DMS79 (cell line): ENCODE data around the gene GYPB.
"Not testable (repeated sequence)": the region's sequence is repeated elsewhere in the genome, so short reads cannot be mapped to it uniquely, and the experiment has no call there.

ENCODE experiments used
- DNase-seq: peaks from one replicate; lab custom pipeline; 2025; lab: John Stamatoyannopoulos, UW

GYPB gene

GRCh38 chr4:144019277-144019676 lies at the start of gene GYPB:
Gene GYPB, minus strand, starts transcription at chr4:144019380. Its CDS starts 93 bp downstream, at chr4:144019287.
- not testable (repeated sequence) for DNase-seq

- not testable (repeated sequence) for DNase-seq
Observed at GRCh38 chr4:144061556-144061955, 42.4 kb upstream of the GYPB start.

GRCh38 chr4:144060234-144060859 lies 41.2 kb upstream of the GYPB start:
- DNase-seq = not testable (repeated sequence)

GRCh38 chr4:144056800-144057199 lies 37.6 kb upstream of the GYPB start:
- DNase-seq = no peak

DNA sequence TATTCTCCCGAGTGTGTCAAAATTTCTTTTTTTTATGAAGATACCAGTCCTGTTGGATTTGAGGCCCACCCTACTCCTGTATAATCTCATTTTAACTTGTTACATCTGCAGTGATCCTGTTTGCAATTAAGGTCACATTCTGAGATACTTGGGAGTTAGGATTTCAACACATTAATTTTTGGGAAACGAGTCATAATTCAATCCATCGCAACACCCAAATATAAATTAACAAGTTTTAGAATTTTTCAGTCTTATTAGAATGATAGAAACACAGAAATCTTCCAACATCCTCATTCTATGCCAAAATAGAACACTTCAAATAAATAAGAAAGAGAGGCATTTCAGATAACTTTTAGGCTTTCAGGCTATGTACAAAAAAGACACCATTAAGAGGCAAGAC lies 36.2 kb upstream of the GYPB start:
- not testable (repeated sequence) for DNase-seq

DNA sequence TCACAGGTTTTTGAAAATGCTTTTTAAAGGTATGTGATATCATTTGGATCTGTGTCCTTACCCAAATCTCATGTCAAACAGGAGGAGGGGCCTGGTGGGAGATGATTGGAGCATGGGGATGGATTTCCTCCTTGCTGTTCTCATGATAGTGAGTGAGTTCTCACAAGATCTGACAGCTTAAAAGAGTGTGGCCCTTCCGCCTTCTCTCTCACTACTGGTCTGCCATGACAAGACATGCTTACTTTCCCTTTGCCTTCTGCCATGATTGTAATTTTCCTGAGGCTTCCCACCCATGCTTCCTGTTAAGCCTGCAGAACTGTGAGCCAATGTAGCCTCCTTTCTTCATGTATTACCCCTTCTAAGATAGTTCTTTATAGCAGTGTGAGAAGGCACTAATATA lies 32.3 kb upstream of the GYPB start:
- DNase-seq = not testable (repeated sequence)

- not testable (repeated sequence) for DNase-seq
Observed at GRCh38 chr4:144050631-144051030, 31.5 kb upstream of the GYPB start.

- DNase-seq = not testable (repeated sequence)
Observed at GRCh38 chr4:144049495-144050424, 30.6 kb upstream of the GYPB start.

- DNase-seq = not testable (repeated sequence)
Observed at GRCh38 chr4:144044936-144045335, 25.8 kb upstream of the GYPB start.

DNA sequence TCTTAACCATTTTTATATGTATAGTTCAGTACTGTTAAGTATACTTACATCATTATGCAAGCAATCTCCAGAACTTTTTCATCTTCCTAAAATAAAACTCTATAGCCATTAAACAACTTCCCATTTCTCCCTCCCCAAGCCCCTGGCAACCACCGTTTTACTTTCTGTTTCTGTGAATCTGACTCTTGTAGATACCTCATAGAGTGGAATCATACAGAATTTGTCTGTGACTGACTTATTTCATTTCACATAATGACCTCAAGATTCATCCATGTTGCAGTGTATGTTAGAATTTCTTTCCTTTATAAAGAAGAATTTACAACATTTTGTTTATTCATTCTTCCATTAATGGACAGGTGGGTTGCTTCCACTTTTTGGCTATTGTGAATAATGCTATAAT lies 13.4 kb upstream of the GYPB start:
- DNase-seq = not testable (repeated sequence)

GRCh38 chr4:144031875-144032274 lies 12.7 kb upstream of the GYPB start:
- DNase-seq = not testable (repeated sequence)

GRCh38 chr4:144031369-144031768 lies 12.2 kb upstream of the GYPB start:
- not testable (repeated sequence) for DNase-seq

GRCh38 chr4:144030708-144031107 lies 11.5 kb upstream of the GYPB start:
- not testable (repeated sequence) for DNase-seq

GRCh38 chr4:144026682-144027081 lies 7.5 kb upstream of the GYPB start:
- not testable (repeated sequence) for DNase-seq

DNA sequence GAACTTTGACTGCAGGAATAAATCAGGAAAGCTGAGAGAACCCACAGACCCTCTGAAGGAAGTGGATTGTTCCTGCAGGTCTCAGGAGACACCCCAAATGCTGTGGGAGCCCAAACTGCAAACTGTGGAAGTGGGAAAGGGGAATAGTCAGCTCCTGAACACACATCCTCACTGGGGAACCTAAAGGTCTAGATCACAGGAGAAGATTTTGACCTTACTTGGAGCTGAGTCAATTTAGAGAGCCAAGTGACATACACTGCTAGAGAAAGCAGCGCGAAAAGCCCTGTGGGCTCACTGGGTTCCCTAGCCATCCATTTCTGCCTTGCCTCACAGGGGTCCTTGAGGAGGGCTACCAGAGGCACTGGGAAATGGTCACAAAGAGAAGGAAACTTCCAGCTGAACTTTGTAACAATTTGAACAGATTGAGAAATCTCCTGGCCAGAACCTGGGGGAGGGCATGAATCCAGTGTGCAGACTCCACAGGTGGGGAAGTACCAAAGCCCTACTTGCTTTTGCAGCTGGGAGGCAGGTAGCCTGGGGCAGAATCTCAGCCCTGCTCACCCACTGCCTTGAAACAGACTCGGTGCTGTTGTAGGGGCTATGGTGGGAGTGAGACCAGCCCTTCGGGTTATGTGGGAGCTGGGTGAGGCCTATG lies 5.3 kb upstream of the GYPB start:
- DNase-seq = not testable (repeated sequence)

GRCh38 chr4:144022772-144023400 lies 3.7 kb upstream of the GYPB start:
- DNase-seq = not testable (repeated sequence)

GRCh38 chr4:144021336-144021990 lies 2.3 kb upstream of the GYPB start:
- DNase-seq = not testable (repeated sequence)

DNA sequence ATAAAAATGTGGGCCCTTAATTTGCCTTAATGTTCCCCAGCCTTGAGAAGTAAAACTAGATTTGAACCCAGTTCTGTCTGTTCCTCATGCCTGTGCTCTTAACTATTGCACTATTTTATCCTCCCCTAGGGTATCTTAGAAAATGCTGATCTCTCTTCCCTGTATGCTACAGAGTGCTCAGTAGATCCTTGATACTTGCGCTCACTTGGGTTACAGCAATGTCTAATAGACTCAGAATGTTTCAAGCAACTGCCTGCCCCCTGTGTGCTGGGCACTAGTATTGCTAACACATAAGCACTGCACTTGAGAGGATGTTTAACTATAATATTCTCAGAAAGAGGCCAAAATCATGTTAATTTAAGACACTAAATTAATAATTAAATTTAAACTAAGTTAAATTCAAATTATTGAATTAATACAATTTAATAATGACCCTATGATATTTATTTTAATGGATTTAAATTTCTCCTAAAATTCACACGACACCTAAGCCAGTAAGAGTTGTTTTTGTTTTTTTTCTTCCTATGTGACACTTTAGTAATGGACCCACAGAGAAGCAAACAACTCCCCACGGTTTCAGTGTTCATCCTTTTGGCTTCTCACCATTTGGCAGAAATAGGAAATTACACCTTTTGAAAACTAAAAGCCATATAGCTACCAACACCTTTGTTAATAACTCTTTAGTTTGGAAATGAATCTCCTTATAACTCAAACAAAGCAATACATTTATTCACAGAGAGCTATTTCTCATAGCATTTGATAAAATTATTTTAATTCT lies 768 bp downstream of the GYPB start:
- DNase-seq = not testable (repeated sequence)

GRCh38 chr4:144017271-144017670 lies 1.9 kb downstream of the GYPB start:
- not testable (repeated sequence) for DNase-seq

DNA sequence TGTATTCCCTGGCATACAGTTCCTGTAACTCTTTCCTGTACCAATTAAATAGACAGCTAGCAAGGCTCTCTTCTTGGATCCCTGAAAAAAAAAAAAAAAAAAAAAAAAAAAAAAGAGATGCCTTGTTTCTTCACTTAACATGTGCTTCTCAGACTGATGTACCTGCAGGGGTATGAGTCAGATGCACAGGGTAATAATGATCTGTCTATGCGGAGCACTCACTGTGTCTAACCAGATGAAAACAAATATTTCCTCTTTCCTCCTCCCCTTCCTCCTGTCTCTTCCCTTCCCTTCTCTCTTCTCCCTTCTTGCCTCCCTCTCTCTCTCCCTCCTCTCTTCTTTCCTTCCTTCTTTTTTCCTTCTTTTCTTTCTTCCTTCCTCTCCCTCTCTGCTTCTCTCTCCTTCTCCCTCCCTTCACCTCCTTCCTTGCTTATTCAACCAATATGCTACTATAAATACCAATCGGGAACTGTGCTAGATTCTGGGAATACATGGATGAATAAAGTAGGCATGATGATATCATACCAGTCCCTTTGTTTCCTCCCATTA lies 3.0 kb downstream of the GYPB start:
- not testable (repeated sequence) for DNase-seq
